Stimulated activated CD8-positive, alpha-beta memory T cell treated with anti-CD3 and anti-CD28 coated beads, Interleukin-15, amount 100 ng/mL, for 1 hour (primary cell): ENCODE results near the gene CEP57.
A peak's percentile ranks its signal among the peaks of the same experiment; 100 is the strongest.
"Not testable (repeated sequence)": the region's sequence is repeated elsewhere in the genome, so short reads cannot be mapped to it uniquely, and the experiment has no call there.

ENCODE experiments used
- DNase-seq: peaks from one replicate; pipeline ENCODE4 v3.0.0-alpha.2; 2020; ENCODE audit warnings: low read depth

Gene CEP57

GRCh38 chr11:95799546-95799945, 9.2 kb downstream of the CEP57 start:
- no peak for DNase-seq

- DNase-seq: no peak
Observed at GRCh38 chr11:95800438-95800837, 10.1 kb downstream of the CEP57 start.

- no peak for DNase-seq
Observed at GRCh38 chr11:95802806-95803205, 12.5 kb downstream of the CEP57 start.

DNA sequence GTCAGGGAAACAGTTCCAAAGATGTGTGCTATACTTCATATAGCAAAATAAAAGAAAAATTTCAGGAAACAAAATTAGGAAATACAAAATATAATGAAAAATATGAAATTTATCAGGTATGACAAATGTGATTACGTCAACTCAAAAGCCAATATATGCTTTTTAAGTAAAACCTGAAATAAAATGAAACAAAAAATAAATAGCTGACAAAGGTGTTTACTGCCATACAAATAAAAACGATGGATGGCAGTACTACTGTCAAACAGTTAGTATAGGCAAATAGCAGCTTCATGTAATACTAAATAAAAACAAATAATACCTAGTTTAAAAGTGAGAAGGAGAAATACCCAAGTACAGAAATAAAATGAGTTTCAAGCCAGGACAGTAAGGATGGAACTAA, 13.7 kb downstream of the CEP57 start:
- no peak for DNase-seq

- no peak for DNase-seq
Observed at GRCh38 chr11:95805869-95806268, 15.6 kb downstream of the CEP57 start.

DNA sequence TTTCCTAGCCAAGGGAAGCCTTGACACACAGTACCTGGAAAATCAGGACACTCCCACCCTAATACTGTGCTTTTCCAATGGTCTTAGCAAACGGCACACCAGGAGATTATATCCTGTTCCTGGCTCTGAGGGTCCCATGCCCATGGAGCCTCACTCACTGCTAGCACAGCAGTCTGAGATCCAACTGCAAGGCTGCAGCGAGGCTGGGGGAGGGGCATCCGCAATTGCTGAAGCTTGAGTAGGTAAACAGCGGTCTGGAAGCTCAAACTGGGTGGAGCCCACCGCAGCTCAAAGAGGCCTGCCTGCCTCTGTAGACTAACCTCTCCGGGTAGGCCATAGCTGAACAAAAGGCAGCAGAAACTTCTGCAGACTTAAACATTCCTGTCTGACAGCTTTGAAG, 16.2 kb downstream of the CEP57 start:
- DNase-seq: not testable (repeated sequence)

DNA sequence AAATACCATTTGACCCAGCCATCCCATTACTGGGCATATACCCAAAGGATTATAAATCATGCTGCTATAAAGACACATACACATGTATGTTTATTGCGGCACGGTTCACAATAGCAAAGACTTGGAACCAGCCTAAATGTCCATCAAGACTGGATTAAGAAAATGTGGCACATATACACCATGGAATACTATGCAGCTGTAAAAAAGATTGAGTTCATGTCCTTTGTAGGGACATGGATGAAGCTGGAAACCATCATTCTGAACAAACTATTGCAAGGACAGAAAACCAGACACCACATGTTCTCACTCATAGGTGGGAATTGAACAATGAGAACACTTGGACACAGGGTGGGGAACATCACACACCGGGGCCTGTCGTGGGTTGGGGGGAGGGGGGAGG, 20.8 kb downstream of the CEP57 start:
- not testable (repeated sequence) for DNase-seq

DNA sequence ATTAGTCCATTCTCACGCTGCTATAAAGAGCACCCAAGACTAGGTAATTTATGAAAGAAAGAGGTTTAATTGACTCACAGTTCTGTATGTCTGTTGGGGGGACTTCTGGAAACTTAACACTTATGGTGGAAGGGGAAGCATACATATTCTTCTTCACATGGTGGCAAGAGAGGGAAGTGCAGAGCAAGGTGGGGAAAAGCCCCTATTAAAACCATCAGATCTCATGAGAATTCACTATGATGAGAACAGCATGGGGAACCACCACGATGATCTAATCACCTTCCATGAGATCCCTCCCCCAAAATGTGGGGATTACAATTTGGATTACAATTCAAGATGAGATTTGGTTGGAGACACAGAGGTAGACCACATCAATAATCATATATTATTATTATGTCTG, 25.7 kb downstream of the CEP57 start:
- no peak for DNase-seq

GRCh38 chr11:95821640-95822039, 31.3 kb downstream of the CEP57 start:
- DNase-seq: no peak

DNA sequence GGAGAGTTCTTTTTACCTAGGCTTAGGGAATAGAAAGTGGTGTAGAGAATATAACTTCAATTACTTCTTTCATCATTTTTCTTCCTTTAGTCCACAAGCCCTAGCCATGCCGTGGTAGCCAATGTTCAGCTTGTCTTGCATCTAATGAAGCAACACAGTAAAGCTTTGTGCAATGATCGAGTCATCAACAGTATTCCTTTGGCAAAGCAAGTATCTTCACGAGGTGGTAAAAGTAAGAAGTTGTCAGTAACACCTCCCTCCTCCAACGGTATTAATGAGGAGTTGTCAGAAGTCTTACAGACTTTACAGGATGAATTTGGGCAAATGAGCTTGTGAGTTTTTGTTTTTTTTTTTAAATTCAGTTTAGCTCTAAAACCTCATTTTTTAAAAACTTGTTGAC, 37.4 kb downstream of the CEP57 start:
- no peak for DNase-seq

DNA sequence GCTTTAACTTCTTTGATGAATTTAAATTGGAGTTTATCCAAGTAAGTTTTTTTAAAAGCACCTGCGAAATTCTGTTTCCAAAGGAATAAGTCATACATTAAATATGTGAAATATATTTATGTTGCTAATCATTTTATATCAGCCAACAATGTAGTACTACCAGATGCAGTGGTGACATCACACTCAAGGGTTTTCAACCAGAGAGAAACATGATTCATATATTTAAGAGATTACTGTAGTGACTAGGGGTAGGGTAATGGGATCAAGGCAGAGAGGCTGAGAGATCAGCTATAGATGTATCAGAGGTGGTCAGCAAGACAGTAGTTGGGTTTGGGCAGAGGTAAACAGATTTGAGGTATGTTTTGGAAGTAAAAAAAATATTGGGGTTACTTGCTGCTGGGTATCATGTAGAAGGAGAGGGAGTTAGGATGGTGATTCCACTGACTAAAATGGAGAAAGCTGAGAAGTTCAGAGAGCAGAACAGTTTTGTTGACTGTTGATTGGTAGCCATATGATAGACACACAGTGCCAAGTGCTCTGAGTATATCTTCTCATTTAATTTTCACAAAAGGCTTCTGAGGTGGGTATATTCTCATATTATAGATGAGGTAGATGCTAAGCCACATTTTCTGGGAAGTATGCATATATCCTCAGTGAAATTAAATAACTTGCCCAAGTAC, 39.4 kb downstream of the CEP57 start:
- no peak for DNase-seq

DNA sequence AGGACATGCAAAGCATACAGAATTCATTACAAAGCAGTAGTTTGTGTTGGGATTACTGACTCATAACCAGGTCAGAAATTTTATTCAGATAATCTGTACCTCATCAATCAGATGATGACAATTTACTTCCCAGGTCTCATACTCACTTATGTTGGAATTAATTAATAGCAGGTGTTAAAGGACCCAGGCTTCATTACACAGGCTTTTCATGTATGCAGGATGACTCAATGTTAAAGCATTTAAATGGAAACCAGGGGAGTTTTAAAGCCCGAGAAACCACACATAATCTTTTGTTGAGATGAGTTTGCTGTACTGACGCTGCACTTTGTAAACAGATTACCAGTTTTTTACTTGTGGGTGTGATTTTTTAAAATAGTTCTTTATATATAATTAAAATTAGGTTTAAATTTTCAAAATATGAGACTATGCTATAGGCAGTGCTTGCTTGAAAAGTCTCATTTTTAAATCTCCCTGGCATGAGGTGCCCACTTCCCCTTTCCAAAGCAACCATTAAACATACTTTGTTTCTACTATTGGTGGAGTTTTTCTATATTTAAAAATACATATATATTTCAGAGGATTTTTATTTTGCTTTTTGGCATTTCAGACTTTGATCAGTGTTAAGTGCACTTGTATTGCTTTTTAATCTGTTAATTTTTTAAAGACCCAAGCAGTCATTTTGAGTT, 41.0 kb downstream of the CEP57 start:
- no peak for DNase-seq

GRCh38 chr11:95832763-95833162, 42.5 kb downstream of the CEP57 start:
- no peak for DNase-seq

DNA sequence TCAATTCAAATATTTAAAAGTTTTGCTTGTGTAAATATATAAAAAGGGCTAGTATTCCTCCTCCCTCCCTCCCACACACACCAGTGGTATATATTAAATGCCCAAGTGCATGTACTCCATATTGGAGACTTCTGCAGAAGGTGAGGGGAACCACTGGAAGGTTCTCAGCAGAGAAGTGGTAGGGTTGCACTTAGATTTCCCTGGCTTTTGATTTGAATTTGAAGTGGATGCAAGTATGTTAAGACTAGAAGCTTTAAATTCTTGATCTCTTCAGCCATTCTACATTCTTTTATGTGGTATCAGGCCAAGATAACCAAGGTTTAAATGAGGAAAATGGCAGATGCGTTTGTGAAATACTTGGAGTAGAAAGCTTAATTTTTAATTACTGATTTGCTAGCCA, 43.1 kb downstream of the CEP57 start:
- DNase-seq: no peak

DNA sequence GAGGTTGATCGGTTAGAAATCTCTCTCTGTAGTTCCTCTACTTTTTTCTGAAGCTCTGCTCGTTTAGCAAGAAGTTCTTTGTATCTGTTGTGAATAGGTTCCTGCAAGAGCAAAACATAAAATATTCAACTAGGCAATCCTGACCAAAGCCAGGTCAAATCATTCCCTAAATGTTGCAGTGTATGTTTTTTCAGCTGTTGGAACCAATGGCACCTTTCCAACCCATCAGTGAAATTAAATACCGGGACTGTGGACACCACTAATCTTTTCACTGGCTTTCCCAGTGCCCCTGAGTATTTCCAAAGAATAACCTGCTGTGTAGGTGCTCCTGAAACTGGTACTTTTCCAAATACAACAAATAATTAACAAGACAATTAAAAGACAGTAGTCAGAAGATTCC, 45.1 kb downstream of the CEP57 start:
- DNase-seq: no peak

- DNase-seq: peak; percentile 27
Observed at GRCh38 chr11:95835768-95836488, 45.6 kb downstream of the CEP57 start.

- DNase-seq: no peak
Observed at GRCh38 chr11:95845167-95845566, 54.9 kb downstream of the CEP57 start.

DNA sequence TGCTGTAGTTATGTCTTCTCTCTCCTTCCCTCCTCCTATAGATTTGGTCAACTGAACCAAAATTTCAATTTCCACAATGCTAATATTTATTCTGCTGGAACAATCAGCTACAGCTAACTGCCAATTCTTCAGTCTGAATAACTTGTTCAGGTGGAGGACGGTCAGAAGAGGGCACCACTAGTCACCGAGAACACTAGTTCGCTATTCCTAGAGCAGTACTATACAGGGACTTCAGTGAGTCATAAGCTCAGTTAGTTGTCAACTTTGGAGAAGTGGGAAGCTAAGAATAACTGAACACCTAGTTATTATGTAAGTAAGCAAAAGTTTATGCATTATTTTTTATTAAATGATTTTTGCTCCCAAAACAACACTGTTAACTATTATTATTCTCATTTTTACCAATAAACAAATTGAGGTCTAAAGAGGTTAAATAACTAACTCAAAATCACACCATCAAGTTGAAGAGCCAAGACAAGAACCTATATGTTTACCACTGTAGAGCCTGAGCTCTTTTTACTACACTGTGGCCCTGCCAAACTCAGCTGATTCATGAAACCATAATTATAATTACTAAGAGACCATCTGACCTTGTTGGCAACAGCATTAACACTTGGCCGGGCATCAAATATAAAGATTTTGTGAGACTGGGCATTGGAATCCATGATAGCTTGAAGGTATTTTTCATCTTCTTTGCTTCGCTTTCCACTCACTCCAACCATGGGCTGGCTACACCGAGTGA, 59.0 kb downstream of the CEP57 start:
- no peak for DNase-seq

- DNase-seq: no peak
Observed at GRCh38 chr11:95850137-95850536, 59.8 kb downstream of the CEP57 start.

DNA sequence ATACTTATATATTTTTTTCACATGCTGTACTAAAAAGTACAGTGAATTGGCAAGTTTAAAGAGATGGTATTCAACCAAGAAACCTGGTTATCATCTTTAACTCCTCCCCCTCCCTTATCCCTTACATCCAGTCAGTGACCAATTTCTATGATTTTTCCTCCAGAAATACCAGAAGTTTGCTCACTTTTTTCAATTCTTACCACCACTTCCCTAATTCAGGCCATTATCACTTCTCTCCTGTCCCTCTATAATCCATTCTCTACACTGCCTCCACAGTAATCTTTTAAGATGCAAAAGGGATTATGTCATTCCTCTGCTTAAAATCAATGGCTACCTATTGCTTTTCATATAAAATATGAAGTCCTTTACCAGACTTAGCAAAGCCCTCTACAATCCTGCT, 62.8 kb downstream of the CEP57 start:
- no peak for DNase-seq

DNA sequence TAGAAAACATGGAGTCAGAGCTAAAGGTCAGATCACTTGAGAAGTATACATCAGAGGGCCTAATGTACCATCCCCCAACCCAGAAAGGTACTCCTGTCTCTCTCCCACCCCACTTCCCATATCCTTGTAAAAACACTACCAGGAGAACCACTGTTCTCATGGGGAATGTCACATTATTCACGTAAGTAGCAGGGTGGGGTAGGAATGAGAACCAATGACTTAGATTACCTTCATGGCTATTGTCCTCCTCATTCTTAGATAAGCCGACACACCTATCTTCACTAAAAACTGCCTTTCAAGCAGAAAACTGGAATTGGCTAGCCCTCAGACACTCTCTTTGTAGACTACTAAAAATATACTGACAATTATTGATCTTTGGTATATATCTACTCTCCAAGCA, 63.6 kb downstream of the CEP57 start:
- DNase-seq: no peak

GRCh38 chr11:95854362-95854761, 64.1 kb downstream of the CEP57 start:
- DNase-seq: not testable (repeated sequence)

GRCh38 chr11:95860024-95860423, 69.7 kb downstream of the CEP57 start:
- not testable (repeated sequence) for DNase-seq
